Rectal smooth muscle tissue (tissue), 1 donor: Measurements from ENCODE around the gene SNRPD1.
"Not testable (repeated sequence)": the region's sequence is repeated elsewhere in the genome, so short reads cannot be mapped to it uniquely, and the experiment has no call there.

Source experiments
- H3K27ac ChIP-seq: one replicate; pipeline ENCODE4 v1.7.0; 2013; ENCODE audit warnings: low read depth, low read length, inconsistent platforms
- H3K27me3 ChIP-seq: one replicate; pipeline ENCODE4 v1.7.0; 2013; ENCODE audit warnings: low read length; ENCODE audit not compliant: control insufficient read depth, insufficient read depth
- H3K36me3 ChIP-seq: one replicate; pipeline ENCODE4 v1.7.0; 2013; ENCODE audit warnings: low read length; ENCODE audit not compliant: control insufficient read depth, insufficient read depth
- H3K4me1 ChIP-seq: one replicate; pipeline ENCODE4 v1.7.0; 2013; ENCODE audit warnings: low read length; ENCODE audit not compliant: control insufficient read depth, insufficient read depth
- H3K4me3 ChIP-seq: one replicate; pipeline ENCODE4 v1.7.0; 2013; ENCODE audit warnings: low read length
- H3K9ac ChIP-seq: one replicate; pipeline ENCODE4 v1.7.0; 2013; ENCODE audit warnings: low read length

Gene SNRPD1

GRCh38 chr18:21612125-21613039 lies at the start of gene SNRPD1:
SNRPD1 (plus strand) TSS chr18:21612314; CDS start chr18:21612430, 116 bp downstream.
- Histone ChIP-seq H3K36me3 (no peaks in the 10 kb centered on the region), H3K27ac (peak within 1 kb of the TSS; percentile 71), H3K4me3 (peak within 1 kb of the TSS; percentile 93), H3K27me3 (no peaks in the 10 kb centered on the region), H3K4me1 (peaks cover 6% of the 10 kb centered on the region), H3K9ac (peak within 1 kb of the TSS; percentile 84)

GRCh38 chr18:21571772-21572171 lies 40.3 kb upstream of the SNRPD1 start:
- Histone ChIP-seq H3K36me3 (peaks cover 10% of the 10 kb centered on the region), H3K4me1 (no peaks in the 10 kb centered on the region), H3K4me3 (no peak overlapping the region), H3K27me3 (no peaks in the 10 kb centered on the region), H3K9ac (no peak overlapping the region), H3K27ac (no peak overlapping the region)

- Histone ChIP-seq H3K36me3 (peaks cover 10% of the 10 kb centered on the region), H3K4me3 (no peak overlapping the region), H3K4me1 (no peaks in the 10 kb centered on the region), H3K27me3 (no peaks in the 10 kb centered on the region), H3K27ac (no peak overlapping the region), H3K9ac (no peak overlapping the region)
Measured at GRCh38 chr18:21575656-21576055, 36.5 kb upstream of the SNRPD1 start.

GRCh38 chr18:21584391-21584790 lies 27.7 kb upstream of the SNRPD1 start:
- Histone ChIP-seq H3K4me1 (no peaks in the 10 kb centered on the region), H3K27me3 (no peaks in the 10 kb centered on the region), H3K9ac (no peak overlapping the region), H3K27ac (no peak overlapping the region), H3K36me3 (no peaks in the 10 kb centered on the region), H3K4me3 (no peak overlapping the region)

- H3K27ac ChIP-seq, H3K4me1 ChIP-seq, H3K4me3 ChIP-seq, H3K27me3 ChIP-seq, H3K9ac ChIP-seq, H3K36me3 ChIP-seq: not testable (repeated sequence)
Measured at GRCh38 chr18:21592361-21592760, 19.8 kb upstream of the SNRPD1 start.

GRCh38 chr18:21593540-21594257 lies 18.4 kb upstream of the SNRPD1 start:
- no peak overlapping the region for H3K9ac ChIP-seq
- H3K27ac ChIP-seq, result no peak overlapping the region
- no peaks in the 10 kb centered on the region for H3K4me1 ChIP-seq
- H3K4me3 ChIP-seq, result no peak overlapping the region
- H3K27me3 ChIP-seq, result no peaks in the 10 kb centered on the region
- peaks cover 2% of the 10 kb centered on the region for H3K36me3 ChIP-seq

- Histone ChIP-seq H3K4me3 (no peak overlapping the region), H3K27me3 (no peaks in the 10 kb centered on the region), H3K36me3 (peaks cover 2% of the 10 kb centered on the region), H3K4me1 (no peaks in the 10 kb centered on the region), H3K27ac (no peak overlapping the region), H3K9ac (no peak overlapping the region)
Measured at GRCh38 chr18:21597620-21598019, 14.5 kb upstream of the SNRPD1 start.

- no peak overlapping the region for H3K27ac ChIP-seq
- H3K9ac ChIP-seq, result no peak overlapping the region
- H3K27me3 ChIP-seq, result no peaks in the 10 kb centered on the region
- peaks cover 2% of the 10 kb centered on the region for H3K36me3 ChIP-seq
- peak overlapping the region; percentile 83 for H3K4me3 ChIP-seq
- no peaks in the 10 kb centered on the region for H3K4me1 ChIP-seq
Measured at GRCh38 chr18:21598726-21599584, 13.2 kb upstream of the SNRPD1 start.

- Histone ChIP-seq H3K4me3 (peak overlapping the region; percentile 83), H3K4me1 (no peaks in the 10 kb centered on the region), H3K36me3 (no peaks in the 10 kb centered on the region), H3K27me3 (no peaks in the 10 kb centered on the region), H3K27ac (peak overlapping the region; percentile 91), H3K9ac (peak overlapping the region; percentile 88)
Measured at GRCh38 chr18:21599585-21600525, 12.3 kb upstream of the SNRPD1 start.

GRCh38 chr18:21600526-21601410 lies 11.3 kb upstream of the SNRPD1 start, which contains the start of gene ESCO1:
ESCO1 (minus strand) TSS chr18:21600704; CDS start chr18:21574843, 25,861 bp downstream.
- Histone ChIP-seq H3K4me3 (peak within 1 kb of the TSS; percentile 83), H3K36me3 (no peaks in the 10 kb centered on the region), H3K27me3 (no peaks in the 10 kb centered on the region), H3K4me1 (no peaks in the 10 kb centered on the region), H3K9ac (peak within 1 kb of the TSS; percentile 88), H3K27ac (peak within 1 kb of the TSS; percentile 91)

- H3K9ac ChIP-seq, result no peak overlapping the region
- H3K27ac ChIP-seq, result no peak overlapping the region
Measured at GRCh38 chr18:21602299-21602587, 9.9 kb upstream of the SNRPD1 start.

More at GRCh38 chr18:21602299-21602587, 9.9 kb upstream of the SNRPD1 start:
- no peaks in the 10 kb centered on the region for H3K36me3 ChIP-seq
- H3K4me1 ChIP-seq, result no peaks in the 10 kb centered on the region
- no peaks in the 10 kb centered on the region for H3K27me3 ChIP-seq
- no peak overlapping the region for H3K4me3 ChIP-seq
